Osteoblast (primary cell): ENCODE data around the gene DUS2. TPM values are rescaled to one million over a fixed set of nuclear protein-coding genes. Genes with fewer than 3 reads are reported as not detected.

Experiments used
- DNase-seq: peaks from one replicate; pipeline ENCODE4 v3.0.0; 2011; ENCODE audit warnings: low spot score, mixed read lengths; ENCODE audit not compliant: insufficient read length; ENCODE audit errors: missing footprints
- H2AFZ ChIP-seq: 2 replicates; pipeline ENCODE4 v1.6.0; 2011; ENCODE audit warnings: mild to moderate bottlenecking, low read length
- H3K27ac ChIP-seq: 2 replicates; pipeline ENCODE4 v1.5.1; 2011; ENCODE audit warnings: mild to moderate bottlenecking, low read depth, low read length, moderate library complexity
- H3K27me3 ChIP-seq: 2 replicates; pipeline ENCODE4 v1.6.0; 2012; ENCODE audit warnings: mild to moderate bottlenecking, control low read depth, inconsistent platforms, low read length, moderate library complexity; ENCODE audit not compliant: insufficient read depth
- H3K36me3 ChIP-seq: 2 replicates; pipeline ENCODE4 v1.5.1; 2011; ENCODE audit warnings: mild to moderate bottlenecking, low read length, control low read depth, moderate library complexity; ENCODE audit not compliant: insufficient read depth
- H3K4me1 ChIP-seq: 2 replicates; pipeline ENCODE4 v1.5.1; 2011; ENCODE audit warnings: mild to moderate bottlenecking, low read length, control low read depth, moderate library complexity; ENCODE audit not compliant: insufficient read depth
- H3K4me2 ChIP-seq: 2 replicates; pipeline ENCODE4 v1.6.0; 2011; ENCODE audit warnings: mild to moderate bottlenecking, low read length; ENCODE audit not compliant: insufficient read depth
- H3K4me3 ChIP-seq: fragments of 200-600 bp; sonication (generic); 3 replicates; pipeline ENCODE4 v1.5.1; 2012; ENCODE audit warnings: mild to moderate bottlenecking, low read length, inconsistent platforms; ENCODE audit not compliant: insufficient read depth
- H3K79me2 ChIP-seq: 2 replicates; pipeline ENCODE4 v1.6.0; 2012; ENCODE audit warnings: mild to moderate bottlenecking, low read length, control low read depth, inconsistent platforms; ENCODE audit not compliant: insufficient read depth
- H3K9me3 ChIP-seq: 2 replicates; pipeline ENCODE4 v1.5.1; 2011; ENCODE audit warnings: low read depth, low read length, control low read depth
- H4K20me1 ChIP-seq: 2 replicates; pipeline ENCODE4 v1.6.0; 2012; ENCODE audit warnings: mild to moderate bottlenecking, low read length, control low read depth; ENCODE audit not compliant: insufficient read depth
- total RNA-seq: library from RNA; depleted of rRNA; stranded (reverse); fragments of >200 nt; gene quantifications from 2 replicates; pipeline ENCODE4 v1.2.3, GENCODE V29; 2012
- TF ChIP-seq, protein P1 (sequence below): IDR thresholded peaks from 2 replicates; pipeline ENCODE4 v1.5.1; 2011; ENCODE audit warnings: mild to moderate bottlenecking, low read depth, low read length, moderate library complexity; ENCODE audit errors: extremely low read depth

The DUS2 gene
- total RNA-seq, 1 donor: 8.7 TPM

- Histone ChIP-seq H3K4me2 (no peak overlapping the region), H4K20me1 (no peaks in the 10 kb centered on the region), H3K9me3 (no peaks in the 10 kb centered on the region), H3K36me3 (peaks cover 41% of the 10 kb centered on the region), H2AFZ (no peak overlapping the region), H3K79me2 (no peaks in the 10 kb centered on the region), H3K4me1 (peaks cover 21% of the 10 kb centered on the region), H3K27me3 (no peaks in the 10 kb centered on the region), H3K27ac (no peak overlapping the region), H3K4me3 (no peak overlapping the region)
- DNase-seq: no peak
- TF ChIP-seq, protein P1, sequence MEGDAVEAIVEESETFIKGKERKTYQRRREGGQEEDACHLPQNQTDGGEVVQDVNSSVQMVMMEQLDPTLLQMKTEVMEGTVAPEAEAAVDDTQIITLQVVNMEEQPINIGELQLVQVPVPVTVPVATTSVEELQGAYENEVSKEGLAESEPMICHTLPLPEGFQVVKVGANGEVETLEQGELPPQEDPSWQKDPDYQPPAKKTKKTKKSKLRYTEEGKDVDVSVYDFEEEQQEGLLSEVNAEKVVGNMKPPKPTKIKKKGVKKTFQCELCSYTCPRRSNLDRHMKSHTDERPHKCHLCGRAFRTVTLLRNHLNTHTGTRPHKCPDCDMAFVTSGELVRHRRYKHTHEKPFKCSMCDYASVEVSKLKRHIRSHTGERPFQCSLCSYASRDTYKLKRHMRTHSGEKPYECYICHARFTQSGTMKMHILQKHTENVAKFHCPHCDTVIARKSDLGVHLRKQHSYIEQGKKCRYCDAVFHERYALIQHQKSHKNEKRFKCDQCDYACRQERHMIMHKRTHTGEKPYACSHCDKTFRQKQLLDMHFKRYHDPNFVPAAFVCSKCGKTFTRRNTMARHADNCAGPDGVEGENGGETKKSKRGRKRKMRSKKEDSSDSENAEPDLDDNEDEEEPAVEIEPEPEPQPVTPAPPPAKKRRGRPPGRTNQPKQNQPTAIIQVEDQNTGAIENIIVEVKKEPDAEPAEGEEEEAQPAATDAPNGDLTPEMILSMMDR: no peak
Measured at GRCh38 chr16:68074850-68075555, 51.9 kb downstream of the DUS2 start.

DNA sequence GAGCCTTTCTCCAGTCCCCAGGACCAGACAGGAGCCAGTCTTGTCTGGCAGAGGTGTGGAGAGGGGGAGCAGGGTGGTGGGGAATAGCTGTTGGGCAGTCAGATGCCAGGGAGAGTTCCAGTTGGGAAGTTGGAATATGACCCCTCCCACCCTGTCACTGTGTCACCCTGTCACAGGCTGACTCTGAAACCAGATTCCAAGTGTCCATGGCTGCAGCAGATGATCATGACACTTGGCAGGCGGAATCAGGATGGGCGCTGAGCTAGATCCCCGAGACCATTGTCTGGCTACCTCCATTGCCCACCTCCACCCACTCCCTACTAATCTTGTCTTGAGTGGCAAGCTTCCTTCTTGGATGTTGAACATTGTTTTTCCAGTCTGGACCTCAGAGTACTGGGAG lies 52.9 kb downstream of the DUS2 start:
- Histone ChIP-seq H3K4me1 (peaks cover 25% of the 10 kb centered on the region), H4K20me1 (no peaks in the 10 kb centered on the region), H2AFZ (no peak overlapping the region), H3K36me3 (peaks cover 35% of the 10 kb centered on the region), H3K27ac (no peak overlapping the region), H3K9me3 (no peaks in the 10 kb centered on the region), H3K4me2 (no peak overlapping the region), H3K27me3 (no peaks in the 10 kb centered on the region), H3K4me3 (no peak overlapping the region), H3K79me2 (no peaks in the 10 kb centered on the region)
- no peak for DNase-seq
- TF ChIP-seq, protein P1: no peak

DNA sequence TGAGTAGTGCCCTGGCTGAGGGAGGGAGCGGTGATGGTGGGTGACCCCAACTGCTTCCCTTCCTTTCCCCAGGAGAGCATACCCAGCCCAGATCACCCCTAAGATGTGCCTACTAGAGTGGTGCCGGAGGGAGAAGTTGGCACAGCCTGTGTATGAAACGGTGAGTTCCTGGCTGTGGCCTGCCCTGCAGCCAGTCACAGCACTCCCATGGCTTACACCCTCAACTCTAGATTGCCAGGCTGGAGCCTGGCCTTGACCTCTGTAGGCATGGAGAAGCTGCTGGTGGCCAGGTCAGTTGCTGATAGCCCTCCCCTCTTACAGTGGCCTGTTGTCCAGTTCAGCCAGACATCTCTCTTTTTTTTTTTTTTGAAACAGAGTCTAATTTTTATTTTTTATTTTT lies 53.5 kb downstream of the DUS2 start:
- H3K27me3 ChIP-seq: no peaks in the 10 kb centered on the region
- H3K79me2 ChIP-seq: no peaks in the 10 kb centered on the region
- H3K4me1 ChIP-seq: peaks cover 29% of the 10 kb centered on the region
- DNase-seq: no peak
- H3K4me3 ChIP-seq: no peak overlapping the region
- H3K4me2 ChIP-seq: no peak overlapping the region
- TF ChIP-seq, protein P1: no peak
- H3K9me3 ChIP-seq: no peaks in the 10 kb centered on the region
- H4K20me1 ChIP-seq: no peaks in the 10 kb centered on the region
- H3K27ac ChIP-seq: no peak overlapping the region
- no peak overlapping the region for H2AFZ ChIP-seq
- H3K36me3 ChIP-seq: peaks cover 29% of the 10 kb centered on the region

GRCh38 chr16:68077866-68078700 lies 55.0 kb downstream of the DUS2 start:
- no peaks in the 10 kb centered on the region for H3K79me2 ChIP-seq
- H3K9me3 ChIP-seq: no peaks in the 10 kb centered on the region
- peaks cover 24% of the 10 kb centered on the region for H3K36me3 ChIP-seq
- no peaks in the 10 kb centered on the region for H3K27me3 ChIP-seq
- no peak overlapping the region for H3K4me2 ChIP-seq
- no peak overlapping the region for H3K4me3 ChIP-seq
- TF ChIP-seq, protein P1: no peak
- DNase-seq: peak; percentile 77
- H4K20me1 ChIP-seq: no peaks in the 10 kb centered on the region
- H2AFZ ChIP-seq: no peak overlapping the region
- peaks cover 25% of the 10 kb centered on the region for H3K4me1 ChIP-seq
- no peak overlapping the region for H3K27ac ChIP-seq
